Measurements from ENCODE around the gene TCN2.

DNA sequence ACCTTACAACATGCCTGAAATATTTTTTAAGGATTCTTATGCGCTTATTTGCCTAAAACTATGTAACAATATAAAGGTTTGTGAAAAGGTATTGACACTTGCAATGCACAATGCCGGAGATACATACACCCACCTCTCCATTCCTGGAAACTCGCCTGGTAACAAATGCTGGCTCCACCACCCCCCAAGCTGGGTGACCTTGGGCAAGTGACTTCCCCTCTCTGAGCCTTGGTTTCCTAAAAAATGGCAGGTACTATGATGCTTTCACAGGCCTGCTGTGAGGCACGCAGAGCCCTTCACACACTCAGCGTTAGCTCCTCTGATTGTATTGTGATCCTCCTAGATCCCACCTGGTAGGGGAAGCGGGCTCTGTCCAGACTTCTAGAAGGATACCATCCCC, 34.8 kb upstream of the TCN2 start:
- TF ChIP-seq, protein P1, sequence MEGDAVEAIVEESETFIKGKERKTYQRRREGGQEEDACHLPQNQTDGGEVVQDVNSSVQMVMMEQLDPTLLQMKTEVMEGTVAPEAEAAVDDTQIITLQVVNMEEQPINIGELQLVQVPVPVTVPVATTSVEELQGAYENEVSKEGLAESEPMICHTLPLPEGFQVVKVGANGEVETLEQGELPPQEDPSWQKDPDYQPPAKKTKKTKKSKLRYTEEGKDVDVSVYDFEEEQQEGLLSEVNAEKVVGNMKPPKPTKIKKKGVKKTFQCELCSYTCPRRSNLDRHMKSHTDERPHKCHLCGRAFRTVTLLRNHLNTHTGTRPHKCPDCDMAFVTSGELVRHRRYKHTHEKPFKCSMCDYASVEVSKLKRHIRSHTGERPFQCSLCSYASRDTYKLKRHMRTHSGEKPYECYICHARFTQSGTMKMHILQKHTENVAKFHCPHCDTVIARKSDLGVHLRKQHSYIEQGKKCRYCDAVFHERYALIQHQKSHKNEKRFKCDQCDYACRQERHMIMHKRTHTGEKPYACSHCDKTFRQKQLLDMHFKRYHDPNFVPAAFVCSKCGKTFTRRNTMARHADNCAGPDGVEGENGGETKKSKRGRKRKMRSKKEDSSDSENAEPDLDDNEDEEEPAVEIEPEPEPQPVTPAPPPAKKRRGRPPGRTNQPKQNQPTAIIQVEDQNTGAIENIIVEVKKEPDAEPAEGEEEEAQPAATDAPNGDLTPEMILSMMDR (IDR thresholded peaks at IDR 0.05): no peak
- TF ChIP-seq POLR2A (IDR thresholded peaks at IDR 0.05) (no peak), POLR2AphosphoS5 (IDR thresholded peaks at IDR 0.05) (no peak), EP300 (IDR thresholded peaks at IDR 0.05) (no peak)
